DOHH2 (cell line): ENCODE results near the gene NXNL2.

Source experiments
- CTCF ChIP-seq: fragments of 200-600 bp; sonication (generic); IDR thresholded peaks from one replicate; pipeline ENCODE4 v1.5.1; 2014; ENCODE audit warnings: antibody characterized with exemption, mild to moderate bottlenecking, low read depth, low read length; ENCODE audit not compliant: poor library complexity, severe bottlenecking
- EZH2phosphoT487 ChIP-seq: fragments of 200-600 bp; sonication (generic); IDR thresholded peaks from 2 replicates; pipeline ENCODE4 v1.6.1; 2017; ENCODE audit warnings: borderline replicate concordance, mild to moderate bottlenecking, antibody characterized with exemption, low read length, moderate library complexity, mixed read lengths

GRCh38 chr9:88528080-88528790 is 6.7 kb upstream of the NXNL2 start:
- TF ChIP-seq CTCF (no peak), EZH2phosphoT487 (no peak)
